Psoas muscle (tissue), 8 donors: ENCODE data around the gene SPC25. TPM values are rescaled to one million over a fixed set of nuclear protein-coding genes. Genes with fewer than 3 reads are reported as not detected.
"Not testable (repeated sequence)": the region's sequence is repeated elsewhere in the genome, so short reads cannot be mapped to it uniquely, and the experiment has no call there.

ENCODE experiments used
- ATAC-seq, 4 donors: fragments of 200-7000 bp; cut with Tn5 transposase; one replicate each; pipeline ENCODE4 v1.9.1; 2020; ENCODE audit warnings: moderate library complexity in 3 of 4, mild to moderate bottlenecking in 2 of 4
- DNase-seq, 2 donors: peaks; one replicate each; pipeline ENCODE4 v3.0.0-alpha.2; 2020
- H3K27ac ChIP-seq: fragments of 200-600 bp; one replicate; pipeline ENCODE4 v1.8.0; 2022
- H3K27me3 ChIP-seq, 3 donors: fragments of 200-600 bp in 1 of 3; one replicate each; pipeline versions ENCODE4 v1.6.1 to v1.8.0; 2013 to 2022; ENCODE audit warnings: low read length in 2 of 3, mild to moderate bottlenecking in 2 of 3, moderate library complexity in 1 of 3; ENCODE audit not compliant: insufficient read depth in 3 of 3
- H3K36me3 ChIP-seq, 2 donors: fragments of 200-600 bp in 1 of 2; one replicate each; pipeline versions ENCODE4 v1.6.1 to v1.8.0; 2013 to 2022; ENCODE audit warnings: low read depth in 1 of 2, mild to moderate bottlenecking in 1 of 2, moderate library complexity in 1 of 2; ENCODE audit not compliant: insufficient read depth in 1 of 2
- H3K4me1 ChIP-seq: fragments of 200-600 bp; one replicate; pipeline ENCODE4 v1.8.0; 2022
- H3K4me3 ChIP-seq: fragments of 200-600 bp; one replicate; pipeline ENCODE4 v1.8.0; 2022; ENCODE audit warnings: mild to moderate bottlenecking
- H3K9me3 ChIP-seq: fragments of 200-600 bp; one replicate; pipeline ENCODE4 v1.8.0; 2022
- WGBS, 3 donors: extraction: QIAGEN DNeasy Blood & Tissue Kit; methylation state at CpG; one replicate each; pipeline versions ENCODE4 v1.1.6 to v1.1.7; 2013; 5-methylcytosine and 5-hydroxymethylcytosine counted together
- intact Hi-C, 2 donors: fragments of 100-400 bp; cut with DNase I; formaldehyde crosslinking; loops; one replicate each; pipeline versions ENCODE4 v1.11.0 to v1.14.2; 2022
- polyA plus RNA-seq, 3 donors: library from polyadenylated mRNA; stranded (reverse); fragments of 200-250 nt; gene quantifications; one replicate each; pipeline ENCODE4 v1.2.3, GENCODE V29; 2013
- total RNA-seq, 4 donors: library from RNA; stranded (reverse); fragmentation: NEBNext Ultra II Directional in 2 of 4; extraction: Animal tissue kit (Norgen Biotek cat#: 25700) in 2 of 4; gene quantifications; one replicate each; pipeline versions ENCODE4 v1.2.1 to v1.2.4, GENCODE V29; 2021 to 2023
- TF ChIP-seq, protein P1 (sequence below): fragments of 200-600 bp; IDR thresholded peaks from one replicate; pipeline ENCODE4 v1.8.0; 2022; ENCODE audit warnings: antibody characterized with exemption
- donor health status: healthy with polysubstance abuse.
- donor health status: DM: no; HTN: no; CAD: no; lungs with moderate emphysema.
- donor health status: Bipolar disorder and iron deficiency.
- donor health status: healthy.
- donor health status: DM: yes; HTN: yes; CAD: no.
- donor health status: DM: no; HTN: no; CAD: no.
- donor health status: DM: no; HTN: no; CAD: no.
- donor health status: DM: yes; HTN: yes; CAD: no.

Gene SPC25
- total and polyA plus RNA-seq, 7 donors, result 0.18 to 0.29 (median 0.20) TPM; not detected in 3

DNA sequence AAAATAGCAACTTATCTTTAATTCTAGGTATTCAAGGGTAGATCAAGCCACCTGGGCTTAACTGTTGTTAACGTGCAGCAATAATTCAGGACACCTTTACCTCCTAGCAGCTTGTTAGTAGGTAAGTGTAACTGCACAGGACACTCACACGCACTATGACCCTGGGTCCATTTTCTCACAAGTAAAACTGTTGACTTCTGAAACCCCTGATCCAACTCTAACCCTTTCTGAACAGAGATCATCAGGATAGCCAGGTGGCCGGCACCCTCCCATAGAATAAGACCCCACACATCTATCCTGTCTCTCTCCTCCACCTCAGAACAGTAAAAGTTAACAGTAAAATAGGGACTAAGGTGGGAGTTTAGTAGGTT is 610 bp downstream of the SPC25 start:
- H3K4me3 ChIP-seq, result peak overlapping the region; percentile 65
- WGBS, 3 donors, result 22 to 33% (median 30%) methylated on average over 3 of the region's 3 CpGs
- no peaks in the 10 kb centered on the region for H3K9me3 ChIP-seq
- H3K4me1 ChIP-seq, result no peaks in the 10 kb centered on the region
- no peaks in the 10 kb centered on the region for H3K36me3 ChIP-seq
- TF ChIP-seq, protein P1, sequence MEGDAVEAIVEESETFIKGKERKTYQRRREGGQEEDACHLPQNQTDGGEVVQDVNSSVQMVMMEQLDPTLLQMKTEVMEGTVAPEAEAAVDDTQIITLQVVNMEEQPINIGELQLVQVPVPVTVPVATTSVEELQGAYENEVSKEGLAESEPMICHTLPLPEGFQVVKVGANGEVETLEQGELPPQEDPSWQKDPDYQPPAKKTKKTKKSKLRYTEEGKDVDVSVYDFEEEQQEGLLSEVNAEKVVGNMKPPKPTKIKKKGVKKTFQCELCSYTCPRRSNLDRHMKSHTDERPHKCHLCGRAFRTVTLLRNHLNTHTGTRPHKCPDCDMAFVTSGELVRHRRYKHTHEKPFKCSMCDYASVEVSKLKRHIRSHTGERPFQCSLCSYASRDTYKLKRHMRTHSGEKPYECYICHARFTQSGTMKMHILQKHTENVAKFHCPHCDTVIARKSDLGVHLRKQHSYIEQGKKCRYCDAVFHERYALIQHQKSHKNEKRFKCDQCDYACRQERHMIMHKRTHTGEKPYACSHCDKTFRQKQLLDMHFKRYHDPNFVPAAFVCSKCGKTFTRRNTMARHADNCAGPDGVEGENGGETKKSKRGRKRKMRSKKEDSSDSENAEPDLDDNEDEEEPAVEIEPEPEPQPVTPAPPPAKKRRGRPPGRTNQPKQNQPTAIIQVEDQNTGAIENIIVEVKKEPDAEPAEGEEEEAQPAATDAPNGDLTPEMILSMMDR, result no peak
- H3K27me3 ChIP-seq, result no peaks in the 10 kb centered on the region
- DNase-seq (no peak), ATAC-seq (peak in 1 of 4 donors; percentile 9)
- intact Hi-C loops, result no loop called here
- no peak overlapping the region for H3K27ac ChIP-seq

DNA sequence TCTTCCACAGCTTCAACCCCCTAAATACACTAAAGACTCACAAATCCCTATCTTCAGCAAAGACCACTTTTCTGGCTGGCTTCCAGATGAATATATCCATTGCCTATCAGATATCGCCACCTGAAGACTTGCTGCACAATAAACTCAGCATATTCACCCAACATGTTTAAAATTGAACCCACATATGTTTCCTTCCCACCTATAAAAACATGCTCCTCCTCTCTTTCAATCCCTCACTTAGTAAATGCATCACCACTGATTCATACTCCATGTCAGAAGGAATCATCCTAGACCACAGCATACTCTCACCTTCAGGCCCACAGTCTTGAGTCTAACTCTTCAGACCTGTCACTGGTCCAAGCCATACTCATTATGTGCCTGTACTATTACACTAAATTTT is 5.3 kb downstream of the SPC25 start:
- Histone ChIP-seq H3K4me1 (no peaks in the 10 kb centered on the region), H3K36me3 (no peaks in the 10 kb centered on the region), H3K27me3 (no peaks in the 10 kb centered on the region), H3K9me3 (no peaks in the 10 kb centered on the region), H3K27ac (no peak overlapping the region), H3K4me3 (no peak overlapping the region)
- 97 to 99% (median 97%) methylated on average over 1 of the region's 1 CpG for WGBS, 3 donors
- intact Hi-C loops, result no loop called here
- DNase-seq (no peak), ATAC-seq (no peak)
- TF ChIP-seq, protein P1, result no peak

DNA sequence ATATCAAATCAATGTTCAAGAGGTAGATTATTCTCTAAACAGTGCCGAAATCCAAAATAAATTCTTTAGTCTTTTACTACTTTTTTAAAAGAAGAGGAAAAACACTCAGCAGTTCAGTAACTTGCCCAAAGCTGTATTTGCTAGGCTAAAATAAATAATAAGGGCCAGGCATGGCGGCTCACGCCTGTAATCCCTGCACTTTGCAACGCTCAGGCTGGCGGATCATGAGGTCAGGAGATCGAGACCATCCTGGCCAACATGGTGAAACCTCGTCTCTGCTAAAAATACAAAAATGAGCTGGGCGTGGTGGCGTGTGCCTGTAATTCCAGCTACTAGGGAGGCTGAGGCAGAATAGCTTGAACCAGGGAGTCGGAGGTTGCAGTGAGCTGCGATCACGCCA is 8.1 kb downstream of the SPC25 start:
- H3K27ac ChIP-seq, intact Hi-C loops, ATAC-seq, H3K4me3 ChIP-seq, DNase-seq, H3K27me3 ChIP-seq, H3K9me3 ChIP-seq, H3K4me1 ChIP-seq, H3K36me3 ChIP-seq: not testable (repeated sequence)
- 98 to 99% (median 98%) methylated on average over 12 of the region's 12 CpGs for WGBS, 3 donors

DNA sequence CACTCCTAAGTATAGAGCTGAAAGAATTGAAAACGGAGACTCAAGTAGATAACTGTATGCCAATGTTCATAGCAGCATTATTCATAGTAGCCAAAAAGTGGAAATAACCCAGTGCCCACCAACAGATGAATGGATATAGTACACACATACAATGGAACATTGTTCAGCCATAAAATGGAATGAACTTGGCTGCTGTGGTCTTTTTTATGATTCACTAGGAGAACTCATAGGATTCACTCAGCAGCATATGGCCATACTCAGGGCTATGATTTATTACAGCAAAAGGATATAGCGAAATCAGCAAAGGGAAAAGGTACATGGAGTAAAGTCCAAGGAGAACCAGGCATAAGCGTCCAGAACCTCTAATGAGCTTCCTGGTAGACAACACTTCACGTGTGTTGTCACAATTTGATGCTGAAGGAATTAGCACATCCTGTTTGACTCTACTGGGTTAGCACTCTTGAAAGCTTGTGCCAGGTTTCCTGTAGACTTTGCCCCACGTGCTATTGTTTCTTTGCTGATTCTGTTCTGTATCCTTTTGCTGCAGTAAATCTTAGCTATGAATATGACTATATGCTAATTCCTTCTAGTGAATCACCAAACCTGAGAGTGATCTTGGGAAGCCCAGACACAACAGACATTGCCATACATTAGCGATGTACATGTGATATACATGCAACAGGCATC is 15.7 kb downstream of the SPC25 start:
- H3K4me3 ChIP-seq, result no peak overlapping the region
- 85 to 88% (median 85%) methylated on average over 6 of the region's 6 CpGs for WGBS, 3 donors
- ATAC-seq (no peak), DNase-seq (no peak)
- H3K9me3 ChIP-seq, result no peaks in the 10 kb centered on the region
- TF ChIP-seq, protein P1, result no peak
- H3K27me3 ChIP-seq, result no peaks in the 10 kb centered on the region
- H3K27ac ChIP-seq, result no peak overlapping the region
- no peaks in the 10 kb centered on the region for H3K36me3 ChIP-seq
- no peaks in the 10 kb centered on the region for H3K4me1 ChIP-seq
- intact Hi-C loops, result no loop called here

DNA sequence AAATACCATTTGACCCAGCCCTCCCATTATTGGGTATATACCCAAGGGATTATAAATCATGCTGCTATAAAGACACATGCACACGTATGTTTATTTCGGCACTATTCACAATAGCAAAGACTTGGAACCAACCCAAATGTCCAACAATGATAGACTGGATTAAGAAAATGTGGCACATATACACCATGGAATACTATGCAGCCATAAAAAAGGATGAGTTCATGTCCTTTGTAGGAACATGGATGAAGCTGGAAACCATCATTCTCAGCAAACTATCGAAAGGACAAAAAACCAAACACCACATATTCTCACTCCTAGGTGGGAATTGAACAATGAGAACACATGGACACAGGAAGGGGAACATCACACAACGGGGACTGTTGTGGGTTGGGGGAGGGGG is 19.4 kb downstream of the SPC25 start:
- H3K4me3 ChIP-seq, ATAC-seq, intact Hi-C loops, H3K27me3 ChIP-seq, H3K4me1 ChIP-seq, H3K9me3 ChIP-seq, DNase-seq, H3K27ac ChIP-seq, H3K36me3 ChIP-seq: not testable (repeated sequence)
- 97 to 100% (median 97%) methylated on average over 4 of the region's 4 CpGs for WGBS, 3 donors

DNA sequence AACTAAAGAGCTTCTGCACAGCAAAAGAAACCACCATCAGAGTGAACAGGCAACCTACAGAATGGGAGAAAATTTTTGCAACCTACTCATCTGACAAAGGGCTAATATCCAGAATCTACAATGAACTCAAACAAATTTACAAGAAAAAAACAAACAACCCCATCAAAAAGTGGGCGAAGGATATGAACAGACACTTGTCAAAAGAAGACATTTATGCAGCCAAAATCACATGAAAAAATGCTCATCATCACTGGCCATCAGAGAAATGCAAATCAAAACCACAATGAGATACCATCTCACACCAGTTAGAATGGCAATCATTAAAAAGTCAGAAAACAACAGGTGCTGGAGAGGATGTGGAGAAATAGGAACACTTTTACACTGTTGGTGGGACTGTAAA is 19.9 kb downstream of the SPC25 start:
- H3K4me3 ChIP-seq, ATAC-seq, H3K9me3 ChIP-seq, H3K27me3 ChIP-seq, H3K27ac ChIP-seq, H3K36me3 ChIP-seq, intact Hi-C loops, DNase-seq, H3K4me1 ChIP-seq: not testable (repeated sequence)
- WGBS, 3 donors, result 100% methylated on average over 1 of the region's 1 CpG

DNA sequence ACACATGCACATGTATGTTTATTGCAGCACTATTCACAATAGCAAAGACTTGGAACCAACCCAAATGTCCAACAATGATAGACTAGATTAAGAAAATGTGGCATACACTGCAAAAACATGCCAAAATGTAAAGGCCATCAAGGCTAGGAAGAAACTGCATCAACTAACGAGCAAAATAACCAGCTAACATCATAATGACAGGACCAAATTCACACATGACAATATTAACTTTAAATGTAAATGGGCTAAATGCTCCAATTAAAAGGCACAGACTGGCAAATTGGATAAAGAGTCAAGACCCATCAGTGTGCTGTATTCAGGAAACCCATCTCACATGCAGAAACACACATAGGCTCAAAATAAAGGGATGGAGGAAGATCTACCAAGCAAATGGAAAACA is 23.1 kb downstream of the SPC25 start:
- intact Hi-C loops, H3K36me3 ChIP-seq, H3K27me3 ChIP-seq, H3K4me1 ChIP-seq, H3K9me3 ChIP-seq, H3K4me3 ChIP-seq, ATAC-seq, DNase-seq, H3K27ac ChIP-seq: not testable (repeated sequence)
- WGBS, 3 donors, result 90 to 96% (median 94%) methylated on average over 1 of the region's 1 CpG
